WTC11 (cell line): ENCODE measurements around the gene CTNNA3. TPM values are rescaled to one million over a fixed set of nuclear protein-coding genes. Genes with fewer than 3 reads are reported as not detected.

ENCODE experiments used
- ATAC-seq: fragments of 200-7000 bp; cut with Tn5 transposase; 2 replicates; pipeline ENCODE4 v1.10.0; 2021; ENCODE audit warnings: mild to moderate bottlenecking, moderate library complexity
- CTCF ChIA-PET: fragments of 300-600 bp; sonication (Branson Sonifier 250); formaldehyde crosslinking; loops from one replicate; lab custom pipeline; 2021; ENCODE audit warnings: antibody characterized with exemption; lab: Charles Lee
- POLR2A ChIA-PET: fragments of 350-600 bp; sonication (Branson Sonifier 250); formaldehyde crosslinking; loops from one replicate; lab custom pipeline; 2021; ENCODE audit warnings: antibody characterized with exemption; lab: Charles Lee
- DNase-seq: peaks from one replicate; pipeline ENCODE4 v3.0.0; 2021; ENCODE audit warnings: low spot score
- H3K27ac Mint-ChIP-seq: 2 replicates; pipeline ENCODE4 v1.8.0; 2021; ENCODE audit warnings: mixed read lengths
- H3K27me3 Mint-ChIP-seq: 2 replicates; pipeline ENCODE4 v1.8.0; 2021; ENCODE audit warnings: low read depth, mild to moderate bottlenecking, moderate library complexity, mixed read lengths
- H3K36me3 Mint-ChIP-seq: 2 replicates; pipeline ENCODE4 v1.8.0; 2021; ENCODE audit warnings: mixed read lengths
- H3K4me1 Mint-ChIP-seq: 2 replicates; pipeline ENCODE4 v1.8.0; 2022; ENCODE audit warnings: mixed read lengths
- H3K4me3 Mint-ChIP-seq: 2 replicates; pipeline ENCODE4 v1.8.0; 2021; ENCODE audit warnings: mild to moderate bottlenecking, moderate library complexity, mixed read lengths
- H3K9me3 Mint-ChIP-seq: 2 replicates; pipeline ENCODE4 v1.8.0; 2021; ENCODE audit warnings: mixed read lengths
- AFF4 ChIP-seq: sonication (generic); formaldehyde crosslinking; IDR thresholded peaks from 2 replicates; pipeline ENCODE4 v1.8.1; 2023; ENCODE audit warnings: mild to moderate bottlenecking, missing genetic modification reagents, borderline replicate concordance
- ATF1 ChIP-seq: sonication (generic); formaldehyde crosslinking; IDR thresholded peaks from 2 replicates; pipeline ENCODE4 v1.8.1; 2023; ENCODE audit warnings: mild to moderate bottlenecking, moderate library complexity, missing genetic modification reagents
- E2F1 ChIP-seq: sonication (generic); formaldehyde crosslinking; IDR thresholded peaks from 2 replicates; pipeline ENCODE4 v1.8.0; 2022; ENCODE audit warnings: mild to moderate bottlenecking, missing genetic modification reagents
- ETV6 ChIP-seq: sonication (generic); formaldehyde crosslinking; IDR thresholded peaks from 2 replicates; pipeline ENCODE4 v1.8.1; 2022; ENCODE audit warnings: mild to moderate bottlenecking, missing genetic modification reagents
- FOXK1 ChIP-seq: sonication (generic); formaldehyde crosslinking; IDR thresholded peaks from 2 replicates; pipeline ENCODE4 v1.8.0; 2022; ENCODE audit warnings: mild to moderate bottlenecking, moderate library complexity, missing genetic modification reagents
- JAZF1 ChIP-seq: fragments of 250-450 bp; sonication (Bioruptor Pico); IDR thresholded peaks from 2 replicates; pipeline ENCODE4 v1.9.0; 2021; ENCODE audit warnings: moderate library complexity, mild to moderate bottlenecking, inconsistent platforms
- NR2C2 ChIP-seq: sonication (generic); formaldehyde crosslinking; IDR thresholded peaks from 2 replicates; pipeline ENCODE4 v1.8.0; 2022; ENCODE audit warnings: mild to moderate bottlenecking, missing genetic modification reagents
- OVOL2 ChIP-seq: fragments of 250-450 bp; sonication (Bioruptor Pico); IDR thresholded peaks from 2 replicates; pipeline ENCODE4 v1.9.0; 2021; ENCODE audit warnings: mild to moderate bottlenecking, borderline replicate concordance
- PREB ChIP-seq: sonication (generic); formaldehyde crosslinking; IDR thresholded peaks from 2 replicates; pipeline ENCODE4 v1.8.1; 2022; ENCODE audit warnings: mild to moderate bottlenecking, missing genetic modification reagents, moderate library complexity, borderline replicate concordance
- PRRX2 ChIP-seq: fragments of 250-450 bp; sonication (Bioruptor Pico); IDR thresholded peaks from 2 replicates; pipeline ENCODE4 v1.8.0; 2021; ENCODE audit warnings: mild to moderate bottlenecking
- SMAD3 ChIP-seq: sonication (generic); formaldehyde crosslinking; IDR thresholded peaks from 2 replicates; pipeline ENCODE4 v1.8.0; 2022; ENCODE audit warnings: missing genetic modification reagents, mild to moderate bottlenecking, borderline replicate concordance
- SOX15 ChIP-seq: fragments of 250-450 bp; sonication (Bioruptor Pico); IDR thresholded peaks from 2 replicates; pipeline ENCODE4 v1.9.0; 2021; ENCODE audit warnings: mild to moderate bottlenecking
- STAT6 ChIP-seq: sonication (generic); formaldehyde crosslinking; conservative IDR thresholded peaks from 2 replicates; pipeline ENCODE4 v1.8.1; 2023; ENCODE audit warnings: mild to moderate bottlenecking, low read depth, missing genetic modification reagents, moderate library complexity
- TCF7 ChIP-seq: sonication (generic); formaldehyde crosslinking; IDR thresholded peaks from 2 replicates; pipeline ENCODE4 v1.8.0; 2022; ENCODE audit warnings: mild to moderate bottlenecking, low read depth, missing genetic modification reagents, moderate library complexity
- TEAD4 ChIP-seq: sonication (generic); formaldehyde crosslinking; IDR thresholded peaks from 2 replicates; pipeline ENCODE4 v1.8.0; 2022; ENCODE audit warnings: mild to moderate bottlenecking, missing genetic modification reagents
- USF1 ChIP-seq: sonication (generic); formaldehyde crosslinking; IDR thresholded peaks from 2 replicates; pipeline ENCODE4 v1.8.0; 2022; ENCODE audit warnings: mild to moderate bottlenecking, missing genetic modification reagents
- ZNF121 ChIP-seq: sonication (generic); formaldehyde crosslinking; IDR thresholded peaks from 2 replicates; pipeline ENCODE4 v1.8.0; 2023; ENCODE audit warnings: missing genetic modification reagents
- ZNF396 ChIP-seq: fragments of 250-450 bp; sonication (Bioruptor Pico); IDR thresholded peaks from 2 replicates; pipeline ENCODE4 v1.8.0; 2021; ENCODE audit warnings: mild to moderate bottlenecking, moderate library complexity, borderline replicate concordance
- total RNA-seq: library from RNA; stranded (reverse); gene quantifications from 3 replicates; pipeline ENCODE4 v1.2.3, GENCODE V29; 2021

CTNNA3 gene
- total RNA-seq, 1 experiment from 2014 or later: 6.1 TPM

GRCh38 chr10:66534866-66535265 lies 1161.1 kb downstream of the CTNNA3 start (continued):
- no peak for TF ChIP-seq JAZF1 (CRISPR knock-in tag)

- ATAC-seq: no peak
- CTCF ChIA-PET: no interaction called here
- POLR2A ChIA-PET: no interaction called here
Observed at GRCh38 chr10:66521506-66521905, 1174.5 kb downstream of the CTNNA3 start.

GRCh38 chr10:66519616-66520015 lies 1176.4 kb downstream of the CTNNA3 start:
- CTCF ChIA-PET: no interaction called here
- H3K9me3 Mint-ChIP-seq: 0 out of 2 replicates have a peak, but pooled peaks cover 3% of the 10 kb centered on the region
- peaks cover 20% of the 10 kb centered on the region for H3K4me1 Mint-ChIP-seq
- POLR2A ChIA-PET: no interaction called here
- no peak overlapping the region for H3K4me3 Mint-ChIP-seq
- 0 out of 2 replicates have a peak overlapping the region, but pooled peaks have one; percentile 67 for H3K27ac Mint-ChIP-seq
- DNase-seq (no peak), ATAC-seq (no peak)
- H3K27me3 Mint-ChIP-seq: no peaks in the 10 kb centered on the region
- TF ChIP-seq USF1: no peak
- no peak for TF ChIP-seq AFF4
- TF ChIP-seq SOX15 (CRISPR knock-in tag): no peak
- no peak for TF ChIP-seq FOXK1 (CRISPR knock-in tag)
- TF ChIP-seq TEAD4: no peak
- TF ChIP-seq ATF1 (CRISPR knock-in tag): no peak
- H3K36me3 Mint-ChIP-seq: no peaks in the 10 kb centered on the region

More at GRCh38 chr10:66521506-66521905, 1174.5 kb downstream of the CTNNA3 start:
- TF ChIP-seq ZNF121 (CRISPR knock-in tag) (no peak), ETV6 (CRISPR knock-in tag) (no peak), TEAD4 (no peak), PRRX2 (no peak)
- no peak overlapping the region for H3K4me3 Mint-ChIP-seq
- H3K4me1 Mint-ChIP-seq: peaks cover 20% of the 10 kb centered on the region
- H3K9me3 Mint-ChIP-seq: peaks cover 3% of the 10 kb centered on the region; the same call in 1 of the 2 replicates
- peak overlapping the region; percentile 23; the same call in 1 of the 2 replicates for H3K27ac Mint-ChIP-seq
- no peak for DNase-seq
- H3K36me3 Mint-ChIP-seq: no peaks in the 10 kb centered on the region
- H3K27me3 Mint-ChIP-seq: no peaks in the 10 kb centered on the region

GRCh38 chr10:66514666-66515065 lies 1181.3 kb downstream of the CTNNA3 start:
- Mint-ChIP-seq H3K4me3 (no peak overlapping the region), H3K27me3 (no peaks in the 10 kb centered on the region), H3K4me1 (peaks cover 14% of the 10 kb centered on the region), H3K9me3 (no peaks in the 10 kb centered on the region), H3K36me3 (no peaks in the 10 kb centered on the region), H3K27ac (no peak overlapping the region)
- POLR2A ChIA-PET: no interaction called here
- CTCF ChIA-PET: no interaction called here
- ATAC-seq: no peak
- TF ChIP-seq STAT6 (CRISPR knock-in tag) (no peak), OVOL2 (CRISPR knock-in tag) (no peak), SMAD3 (CRISPR knock-in tag) (no peak), PREB (no peak), E2F1 (CRISPR knock-in tag) (no peak), NR2C2 (CRISPR knock-in tag) (no peak), TCF7 (CRISPR knock-in tag) (no peak), ZNF396 (no peak)
- TF ChIP-seq, all 79 proteins: peak for 0
- DNase-seq: no peak
